Activated naive CD4-positive, alpha-beta T cell treated with anti-CD3 and anti-CD28 coated beads, Interleukin-2, amount 50 U/mL, for 24 hours (primary cell): ENCODE results near the gene CROCC2.

Source experiments
- H3K27ac Mint-ChIP-seq: one replicate; pipeline ENCODE4 v1.8.0; 2021; ENCODE audit warnings: mild to moderate bottlenecking, mixed read lengths
- H3K27me3 Mint-ChIP-seq: one replicate; pipeline ENCODE4 v1.8.0; 2021; ENCODE audit warnings: mixed read lengths
- H3K36me3 Mint-ChIP-seq: one replicate; pipeline ENCODE4 v1.8.0; 2021; ENCODE audit warnings: mixed read lengths
- H3K4me1 Mint-ChIP-seq: one replicate; pipeline ENCODE4 v1.8.0; 2021; ENCODE audit warnings: mixed read lengths
- H3K4me3 Mint-ChIP-seq: one replicate; pipeline ENCODE4 v1.8.0; 2021; ENCODE audit warnings: mild to moderate bottlenecking, mixed read lengths
- H3K9me3 Mint-ChIP-seq: one replicate; pipeline ENCODE4 v1.8.0; 2021; ENCODE audit warnings: mixed read lengths

The CROCC2 gene

DNA sequence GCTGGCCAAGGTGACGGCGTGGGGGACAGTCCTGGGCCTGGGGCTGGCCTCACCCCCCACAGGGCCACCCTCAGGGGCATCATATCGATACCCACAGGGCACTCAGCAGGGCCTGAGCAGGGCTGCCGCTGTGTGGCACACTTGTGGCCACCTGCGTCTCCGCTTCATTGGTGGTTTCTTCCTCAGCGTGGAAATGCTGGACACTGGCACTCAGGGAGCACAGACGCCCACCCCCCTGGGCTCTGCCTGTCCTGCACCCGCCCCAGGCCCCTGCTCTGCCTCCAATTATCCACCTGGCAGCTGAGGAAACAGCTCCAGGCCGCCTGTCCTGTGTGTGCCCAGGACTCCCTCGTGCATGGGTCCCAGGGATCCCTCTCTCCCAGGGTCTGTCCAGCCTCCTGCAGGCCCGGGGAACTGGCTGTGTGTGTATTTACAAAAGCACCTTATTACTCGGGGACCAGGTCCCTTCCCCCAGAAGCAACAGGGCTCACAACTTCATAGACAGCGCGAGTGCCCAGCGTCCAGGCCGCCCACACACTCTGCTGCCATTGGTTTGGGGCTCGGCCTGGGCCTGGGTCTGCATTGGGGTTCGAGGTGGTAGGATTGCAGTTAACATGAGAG, 13.1 kb downstream of the CROCC2 start:
- Mint-ChIP-seq H3K4me3 (no peak overlapping the region), H3K4me1 (no peaks in the 10 kb centered on the region), H3K36me3 (no peaks in the 10 kb centered on the region), H3K27me3 (peaks cover 6% of the 10 kb centered on the region), H3K9me3 (no peaks in the 10 kb centered on the region), H3K27ac (no peak overlapping the region)

DNA sequence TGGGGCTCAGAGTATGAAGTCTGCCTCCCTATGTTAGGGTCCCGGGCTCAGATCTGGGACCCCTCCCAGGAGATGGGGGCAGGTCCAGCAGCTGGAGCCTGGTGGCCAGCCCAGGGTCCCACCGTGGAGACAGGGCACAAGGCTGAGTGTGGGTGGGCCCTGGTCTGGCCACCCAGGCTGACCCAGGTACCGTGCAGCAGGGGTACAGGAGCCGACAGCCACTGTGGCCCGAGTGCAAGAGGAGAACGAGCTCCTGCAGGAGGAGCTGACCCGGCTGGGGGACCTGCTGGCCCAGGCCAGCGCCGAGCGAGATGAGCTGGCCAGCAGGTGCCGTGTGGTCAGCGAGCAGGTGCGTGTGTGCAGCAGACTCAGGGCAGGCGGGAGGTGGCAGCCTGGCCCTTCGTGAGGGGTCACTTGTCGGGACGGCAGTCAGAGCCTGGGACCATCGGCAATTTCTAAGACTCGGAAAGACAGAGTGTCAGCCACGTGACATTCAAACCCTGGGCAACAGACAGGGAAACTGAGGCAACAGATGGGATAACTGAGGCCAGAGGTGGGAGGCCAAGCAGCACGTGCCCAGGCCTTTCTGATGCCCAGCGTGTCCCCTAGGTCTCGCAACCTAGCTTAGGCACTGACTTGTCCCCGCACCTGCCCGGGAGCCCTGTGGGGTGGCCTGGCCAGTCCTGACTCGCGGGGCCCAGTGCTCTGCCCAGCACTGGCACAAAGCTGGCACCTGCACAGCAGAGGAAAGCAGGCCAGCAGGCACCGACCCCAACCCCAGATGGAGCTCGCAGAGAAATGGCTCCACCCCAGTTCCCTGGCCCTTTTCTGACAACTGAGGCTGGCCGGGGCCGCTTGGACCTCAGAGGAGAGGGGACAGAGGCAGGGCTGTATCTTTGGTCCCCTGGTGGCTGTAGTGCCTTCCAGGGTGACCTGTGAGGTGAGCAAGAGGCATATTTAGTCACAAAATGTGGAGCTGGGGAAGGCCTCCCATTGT, 13.9 kb downstream of the CROCC2 start:
- H3K4me1 Mint-ChIP-seq, result no peaks in the 10 kb centered on the region
- H3K4me3 Mint-ChIP-seq, result no peak overlapping the region
- no peaks in the 10 kb centered on the region for H3K9me3 Mint-ChIP-seq
- peaks cover 4% of the 10 kb centered on the region for H3K27me3 Mint-ChIP-seq
- no peaks in the 10 kb centered on the region for H3K36me3 Mint-ChIP-seq
- no peak overlapping the region for H3K27ac Mint-ChIP-seq

DNA sequence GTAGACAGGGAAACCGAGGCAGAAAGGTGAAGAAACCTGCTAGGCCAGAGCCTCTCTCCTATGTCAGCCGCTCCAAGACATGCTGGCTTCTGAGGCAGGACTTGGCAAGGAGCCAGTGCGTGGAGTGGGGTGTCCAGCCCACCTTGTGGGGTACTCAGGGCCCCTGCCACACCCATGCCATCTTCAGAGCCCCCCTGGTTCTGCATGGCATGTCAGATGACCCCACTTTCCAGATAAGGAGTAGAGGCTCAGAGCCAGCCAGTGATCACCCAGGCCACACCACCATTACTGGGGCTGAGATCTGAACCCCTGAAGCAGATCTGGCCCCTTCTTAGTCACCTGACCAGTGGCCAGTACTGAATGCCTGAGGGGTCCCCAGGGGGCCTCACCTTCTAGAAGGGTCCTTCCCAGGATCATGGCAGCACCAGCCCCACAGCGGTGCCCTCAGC, 14.7 kb downstream of the CROCC2 start:
- H3K9me3 Mint-ChIP-seq, result no peaks in the 10 kb centered on the region
- peaks cover 1% of the 10 kb centered on the region for H3K27me3 Mint-ChIP-seq
- H3K4me1 Mint-ChIP-seq, result no peaks in the 10 kb centered on the region
- no peak overlapping the region for H3K4me3 Mint-ChIP-seq
- no peaks in the 10 kb centered on the region for H3K36me3 Mint-ChIP-seq
- no peak overlapping the region for H3K27ac Mint-ChIP-seq

DNA sequence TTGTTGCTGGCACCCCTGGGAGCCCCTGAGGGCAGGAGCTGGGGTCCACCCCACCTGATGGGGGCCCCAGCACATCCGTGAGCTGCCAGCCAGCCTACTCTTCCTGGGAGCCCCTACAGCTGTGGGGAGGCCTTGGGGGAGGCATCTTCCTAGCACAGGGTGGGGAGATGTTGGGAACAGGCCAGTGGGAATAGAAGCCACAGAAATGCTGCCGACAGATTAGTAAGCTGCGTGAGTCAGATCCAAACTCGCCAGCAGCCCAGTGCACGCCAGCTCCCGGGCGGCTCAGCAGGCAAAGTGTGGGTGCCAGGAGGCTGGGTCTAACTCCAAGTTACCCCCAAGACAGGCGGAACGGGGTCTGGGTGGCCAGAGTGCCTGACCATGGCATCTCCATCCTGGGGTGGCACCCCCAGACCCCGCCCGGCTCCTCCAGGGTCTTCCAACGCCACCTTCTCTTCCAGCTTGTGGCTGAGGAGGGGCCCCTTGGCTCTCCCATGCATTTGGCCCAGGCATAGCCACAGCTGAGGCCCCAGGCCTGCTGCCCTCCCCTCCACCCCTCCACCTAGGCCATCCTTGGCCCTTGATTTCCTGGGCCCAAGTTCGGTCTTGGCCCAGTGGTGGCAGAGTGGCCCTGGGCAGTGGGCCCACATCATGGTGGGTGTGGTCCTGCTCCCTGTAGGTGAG, 15.3 kb downstream of the CROCC2 start:
- Mint-ChIP-seq H3K27me3 (peaks cover 1% of the 10 kb centered on the region), H3K4me3 (no peak overlapping the region), H3K36me3 (no peaks in the 10 kb centered on the region), H3K4me1 (no peaks in the 10 kb centered on the region), H3K9me3 (no peaks in the 10 kb centered on the region), H3K27ac (no peak overlapping the region)

DNA sequence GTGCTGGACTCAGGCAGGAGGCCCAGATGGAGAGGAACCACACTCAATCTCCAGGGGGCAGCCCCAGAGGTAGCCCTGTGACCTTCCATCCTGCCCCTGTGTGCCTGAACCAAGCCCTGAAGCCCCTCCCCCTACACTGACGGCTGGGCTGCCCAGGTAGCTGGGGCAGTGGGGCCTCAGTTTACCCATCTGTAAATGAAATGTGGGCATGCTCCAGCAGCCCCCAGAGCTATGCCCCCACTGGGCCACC, 15.8 kb downstream of the CROCC2 start:
- Mint-ChIP-seq H3K27me3 (peaks cover 1% of the 10 kb centered on the region), H3K4me1 (no peaks in the 10 kb centered on the region), H3K36me3 (no peaks in the 10 kb centered on the region), H3K4me3 (no peak overlapping the region), H3K9me3 (no peaks in the 10 kb centered on the region), H3K27ac (no peak overlapping the region)

DNA sequence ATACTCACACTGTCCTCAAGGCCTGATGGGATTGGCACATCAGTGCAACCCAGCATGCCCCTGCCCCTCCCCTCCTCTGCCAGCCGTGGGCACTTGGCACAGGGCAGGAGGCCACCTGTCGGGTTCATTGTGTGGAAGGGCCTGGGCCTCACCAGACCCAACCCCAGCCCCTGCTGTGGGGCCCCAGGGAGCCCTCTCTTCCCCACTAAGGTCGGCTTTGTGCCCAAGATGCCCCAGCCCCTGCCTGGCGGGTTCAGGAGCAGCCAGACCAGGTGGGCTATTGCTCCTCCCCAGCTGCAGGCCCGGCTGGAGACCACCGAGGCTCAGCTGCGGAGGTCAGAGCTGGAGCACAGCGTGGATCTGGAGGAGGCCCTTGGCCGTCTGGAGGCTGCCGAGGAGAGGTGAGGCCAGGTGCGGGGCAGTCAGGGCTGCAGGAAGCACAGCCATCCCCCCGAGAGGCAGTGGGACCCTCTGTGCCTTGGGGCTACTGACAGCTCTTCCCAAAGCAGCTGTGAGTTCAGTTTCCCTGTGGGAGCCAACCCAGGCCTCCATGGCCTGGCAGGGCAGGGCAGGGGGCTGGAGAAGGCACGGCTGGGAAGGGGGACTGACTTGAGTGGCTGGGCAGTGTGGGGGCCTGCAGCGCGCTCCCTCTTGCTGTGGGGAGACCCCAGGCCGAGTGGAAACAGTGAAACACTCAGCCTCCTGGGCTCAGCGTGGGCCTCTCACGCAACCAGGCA, 16.3 kb downstream of the CROCC2 start:
- Mint-ChIP-seq H3K4me1 (no peaks in the 10 kb centered on the region), H3K4me3 (no peak overlapping the region), H3K9me3 (no peaks in the 10 kb centered on the region), H3K36me3 (no peaks in the 10 kb centered on the region), H3K27me3 (no peaks in the 10 kb centered on the region), H3K27ac (no peak overlapping the region)

DNA sequence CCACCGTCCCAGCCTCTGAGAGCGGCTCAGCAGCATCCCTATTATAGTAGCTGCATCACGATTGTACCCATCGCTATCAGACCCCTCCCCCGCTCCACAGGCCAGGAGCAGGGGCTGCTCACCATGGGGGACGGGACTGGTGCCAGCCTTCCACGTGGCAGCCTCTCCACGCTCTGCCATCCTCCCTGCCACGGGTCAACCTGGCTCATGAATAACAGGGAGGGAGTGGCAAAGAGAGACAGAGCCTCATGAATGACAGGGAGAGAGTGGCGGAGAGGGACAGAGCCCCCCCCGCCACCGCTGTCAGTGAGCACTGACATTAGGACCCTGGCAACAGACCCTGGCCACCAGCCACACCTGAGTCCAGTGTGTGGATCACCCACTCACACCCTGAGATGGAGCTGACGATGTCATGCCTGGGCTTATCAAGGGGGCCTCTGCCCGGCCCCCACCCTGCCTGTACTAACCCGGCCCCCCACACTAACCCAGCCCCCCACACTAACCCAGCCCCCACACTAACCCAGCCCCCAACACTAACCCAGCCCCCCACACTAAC, 16.9 kb downstream of the CROCC2 start:
- H3K27ac Mint-ChIP-seq, result no peak overlapping the region

DNA sequence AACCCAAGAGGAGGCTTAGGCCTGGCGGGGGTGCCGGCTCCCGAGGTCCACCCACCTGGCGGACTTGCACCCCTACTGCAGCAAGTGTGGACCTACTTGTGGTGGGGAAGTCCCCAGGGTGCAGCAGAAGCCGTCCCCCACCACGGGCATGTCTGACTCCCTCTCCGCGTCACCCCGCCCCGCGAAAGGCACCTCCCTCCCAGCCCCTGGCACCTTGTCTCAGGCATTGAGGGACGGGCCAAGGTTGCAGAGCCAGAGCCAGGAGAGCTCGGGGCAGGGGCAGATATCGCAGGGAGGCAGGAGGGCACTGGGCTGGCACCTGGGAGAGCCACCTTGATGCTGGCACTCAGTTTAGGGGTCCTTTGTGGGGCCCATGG, 19.0 kb downstream of the CROCC2 start:
- Mint-ChIP-seq H3K9me3 (no peaks in the 10 kb centered on the region), H3K27me3 (no peaks in the 10 kb centered on the region), H3K27ac (no peak overlapping the region), H3K36me3 (no peaks in the 10 kb centered on the region), H3K4me3 (no peak overlapping the region), H3K4me1 (no peaks in the 10 kb centered on the region)

More for the DNA sequence above, 16.9 kb downstream of the CROCC2 start:
- no peaks in the 10 kb centered on the region for H3K4me1 Mint-ChIP-seq
- H3K36me3 Mint-ChIP-seq, result no peaks in the 10 kb centered on the region
- H3K4me3 Mint-ChIP-seq, result no peak overlapping the region
- no peaks in the 10 kb centered on the region for H3K27me3 Mint-ChIP-seq
- no peaks in the 10 kb centered on the region for H3K9me3 Mint-ChIP-seq

DNA sequence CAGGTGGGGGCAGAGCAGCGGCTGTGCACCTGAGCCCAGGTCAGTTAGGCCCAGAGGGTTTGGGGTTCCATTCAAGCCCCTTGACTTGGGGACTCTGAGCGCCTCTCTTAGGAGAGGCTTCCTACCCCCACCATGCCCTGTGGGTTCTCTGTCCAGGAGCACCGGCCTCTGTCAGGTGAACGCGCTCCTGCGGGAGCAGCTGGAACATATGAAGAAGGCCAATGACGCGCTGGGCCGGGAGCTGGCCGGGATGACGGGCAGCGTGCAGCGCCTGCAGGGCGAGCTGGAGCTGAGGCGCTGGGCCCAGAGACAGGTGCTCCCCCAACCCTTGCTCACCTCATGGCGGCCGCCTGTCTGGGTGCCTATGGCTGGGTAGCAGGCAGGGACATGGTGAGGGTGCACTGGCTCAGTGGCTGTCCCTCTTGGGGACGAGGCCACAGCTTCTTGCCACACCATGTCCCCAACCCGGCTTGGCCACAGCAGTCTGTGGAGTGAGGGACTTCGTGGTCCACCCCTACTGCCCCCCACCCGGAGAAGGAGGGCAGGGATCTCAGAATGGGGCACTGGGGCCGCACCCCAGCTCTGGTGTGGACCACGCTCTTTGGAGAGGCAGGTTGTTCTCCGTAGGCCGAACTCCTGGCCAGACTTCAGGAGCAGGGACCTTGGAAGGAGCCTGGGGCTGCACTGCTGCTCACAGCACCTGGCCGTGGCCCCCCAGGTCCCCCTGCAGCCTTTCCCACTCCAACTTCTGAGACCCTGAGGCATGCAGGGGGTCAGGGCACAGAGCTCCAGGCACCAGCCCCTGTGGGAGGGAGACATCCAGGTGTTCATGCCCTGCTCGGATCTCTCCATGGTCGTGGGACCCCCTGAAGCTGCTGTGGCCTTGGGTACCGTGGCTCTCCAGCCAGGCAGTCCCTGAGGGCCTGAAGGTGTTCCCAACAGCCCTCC, 19.7 kb downstream of the CROCC2 start:
- Mint-ChIP-seq H3K9me3 (no peaks in the 10 kb centered on the region), H3K4me1 (no peaks in the 10 kb centered on the region), H3K27ac (no peak overlapping the region), H3K27me3 (no peaks in the 10 kb centered on the region), H3K4me3 (no peak overlapping the region), H3K36me3 (no peaks in the 10 kb centered on the region)

DNA sequence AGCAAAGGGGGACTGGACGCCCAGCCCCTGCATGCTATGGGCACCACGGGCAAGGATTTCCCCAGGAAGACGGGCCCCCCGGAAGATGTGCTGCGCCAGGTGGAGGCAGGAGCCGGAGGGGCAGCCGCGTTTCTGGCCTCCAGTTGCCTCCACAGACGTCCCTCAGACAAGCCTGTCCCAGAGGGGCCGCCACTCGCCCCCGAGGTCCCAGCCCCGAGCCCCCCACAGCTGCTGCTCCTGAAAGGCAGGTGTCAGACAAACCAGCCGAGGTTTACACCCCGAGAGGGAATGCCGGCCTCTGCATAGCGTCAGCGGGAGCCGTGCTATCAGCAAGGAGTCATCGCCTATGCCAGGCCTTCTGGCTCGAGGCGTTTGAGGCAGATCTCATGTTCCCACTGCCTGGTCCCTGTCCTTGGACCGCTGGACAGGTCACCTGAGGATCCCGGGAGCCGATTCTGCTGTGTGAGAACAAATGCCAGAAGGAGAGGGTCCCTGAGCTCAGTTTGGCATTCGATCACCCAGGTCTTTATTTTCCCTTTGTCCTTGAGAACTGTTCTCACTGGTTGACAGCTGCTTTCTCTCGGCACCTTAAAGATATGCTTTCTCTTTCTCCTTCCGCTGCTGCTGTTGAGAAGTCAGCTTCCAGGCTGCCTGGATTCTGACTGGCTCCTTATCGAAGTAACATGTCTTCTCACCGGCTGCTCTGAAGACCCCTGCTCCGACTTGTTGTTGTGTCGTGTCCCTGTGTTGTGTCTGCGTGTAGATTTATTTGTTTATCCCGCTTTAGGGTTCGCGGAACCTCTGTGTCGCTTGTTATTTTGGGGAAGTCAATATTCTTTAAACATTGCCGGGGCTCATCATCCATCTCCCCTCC, 20.6 kb downstream of the CROCC2 start:
- Mint-ChIP-seq H3K4me1 (no peaks in the 10 kb centered on the region), H3K27ac (no peak overlapping the region), H3K36me3 (no peaks in the 10 kb centered on the region), H3K4me3 (no peak overlapping the region), H3K9me3 (no peaks in the 10 kb centered on the region), H3K27me3 (no peaks in the 10 kb centered on the region)

DNA sequence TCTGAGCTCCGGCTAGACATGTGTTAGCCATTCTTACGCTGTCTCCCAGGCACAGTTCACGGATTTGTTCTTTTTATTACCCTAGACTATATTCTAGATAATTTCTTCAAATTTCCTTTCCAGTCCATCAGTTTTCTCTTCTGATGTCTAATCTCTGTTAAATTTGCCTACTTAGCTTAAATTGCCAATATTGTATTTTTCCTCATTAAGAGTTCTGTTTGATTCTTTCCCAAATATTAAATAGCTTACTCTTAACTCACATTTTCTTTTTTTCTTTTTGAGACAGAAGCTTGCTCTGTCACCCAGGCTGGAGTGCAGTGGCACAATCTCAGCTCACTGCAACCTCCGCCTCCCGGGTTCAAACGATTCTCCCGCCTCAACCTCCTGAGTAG, 21.2 kb downstream of the CROCC2 start:
- Mint-ChIP-seq H3K9me3 (no peaks in the 10 kb centered on the region), H3K4me1 (no peaks in the 10 kb centered on the region), H3K27ac (no peak overlapping the region), H3K36me3 (no peaks in the 10 kb centered on the region), H3K27me3 (no peaks in the 10 kb centered on the region), H3K4me3 (no peak overlapping the region)

DNA sequence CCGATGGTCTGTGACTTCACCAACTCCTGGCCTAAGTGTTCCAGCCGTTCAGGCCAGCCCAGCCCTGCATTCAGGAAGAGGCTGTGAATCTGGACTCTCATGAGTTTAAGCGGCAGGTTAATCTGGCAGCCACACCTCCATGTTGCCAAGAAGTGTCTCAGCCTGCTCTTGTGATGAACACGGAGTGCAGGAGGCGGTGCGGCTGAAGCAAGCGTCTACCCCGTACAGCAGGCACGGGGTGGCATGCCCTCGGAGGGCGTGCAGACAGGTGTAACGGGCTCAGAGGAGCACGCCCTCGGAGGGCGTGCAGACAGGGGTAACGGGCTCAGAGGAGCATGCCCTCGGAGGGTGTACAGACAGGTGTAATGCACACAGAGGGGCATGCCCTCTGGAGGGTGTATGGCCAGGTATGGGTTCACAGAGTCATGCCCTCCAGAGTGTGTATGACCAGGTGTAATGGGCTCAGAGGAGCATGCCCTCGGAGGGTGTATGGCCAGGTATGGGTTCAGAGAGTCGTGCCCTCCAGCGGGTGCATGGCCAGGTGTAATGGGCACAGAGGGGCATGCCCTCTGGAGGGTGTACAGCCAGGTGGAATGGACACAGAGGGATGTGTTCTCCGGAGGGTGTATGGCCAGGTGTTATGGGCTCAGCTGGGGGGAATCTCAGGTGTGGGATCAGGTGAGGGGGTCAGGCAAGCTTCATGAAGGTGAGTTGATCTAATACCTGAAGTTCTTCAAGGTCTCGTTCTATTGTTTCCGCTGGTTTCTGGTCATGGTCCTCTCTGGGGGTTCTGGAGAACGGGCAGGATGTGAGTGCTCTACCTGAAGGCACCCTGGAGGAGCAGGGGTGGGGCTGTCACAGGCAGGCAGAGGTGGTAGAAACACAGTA, 22.6 kb downstream of the CROCC2 start:
- no peaks in the 10 kb centered on the region for H3K4me1 Mint-ChIP-seq
- no peak overlapping the region for H3K4me3 Mint-ChIP-seq
- H3K27me3 Mint-ChIP-seq, result no peaks in the 10 kb centered on the region
- no peaks in the 10 kb centered on the region for H3K9me3 Mint-ChIP-seq
- H3K36me3 Mint-ChIP-seq, result no peaks in the 10 kb centered on the region
- H3K27ac Mint-ChIP-seq, result no peak overlapping the region
